ENCODE data around the gene MXD4.

MXD4 gene

GRCh38 chr4:2261853-2262144, at the start of gene MXD4:
MXD4 (minus strand) TSS chr4:2262109; CDS start chr4:2261980, 129 bp downstream.
- DNase-seq, result no peak

GRCh38 chr4:2306773-2307410, 45.0 kb upstream of the MXD4 start:
- no peak for DNase-seq

DNA sequence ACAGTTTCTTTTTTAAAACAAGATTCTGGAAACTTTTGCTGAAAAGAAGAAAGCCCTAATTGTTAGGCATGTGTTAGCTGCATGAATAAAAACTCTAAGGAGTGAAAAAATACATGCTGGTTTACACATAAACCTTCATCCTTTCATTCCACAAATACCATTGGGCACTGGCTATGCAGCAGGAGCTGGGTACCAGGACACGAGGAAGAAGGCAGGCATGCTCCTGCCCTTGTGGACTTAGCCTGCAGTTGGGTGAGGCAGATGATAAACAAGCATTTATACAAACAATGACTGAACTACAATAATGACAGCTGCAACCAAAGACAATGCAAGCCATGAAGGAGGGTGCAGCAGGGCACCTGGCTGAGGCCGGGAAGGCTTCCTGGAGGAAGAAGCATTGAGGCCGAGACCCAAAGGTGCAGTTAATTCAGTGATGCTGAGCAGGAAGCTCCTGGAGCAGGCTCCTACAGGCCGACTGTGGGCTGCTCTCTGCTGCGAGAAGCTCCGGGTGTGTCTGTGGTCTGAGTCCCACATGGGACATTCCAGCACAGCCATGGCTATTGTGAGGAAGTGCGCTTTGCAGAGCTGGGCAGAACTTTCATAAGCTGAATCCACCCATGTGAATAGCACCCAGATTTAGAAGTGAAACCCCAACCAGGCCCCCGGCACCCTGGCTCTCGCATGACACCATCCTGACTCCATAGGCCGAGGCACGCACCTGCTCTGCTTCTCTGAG, 44.0 kb upstream of the MXD4 start:
- DNase-seq, result peak; percentile 8

DNA sequence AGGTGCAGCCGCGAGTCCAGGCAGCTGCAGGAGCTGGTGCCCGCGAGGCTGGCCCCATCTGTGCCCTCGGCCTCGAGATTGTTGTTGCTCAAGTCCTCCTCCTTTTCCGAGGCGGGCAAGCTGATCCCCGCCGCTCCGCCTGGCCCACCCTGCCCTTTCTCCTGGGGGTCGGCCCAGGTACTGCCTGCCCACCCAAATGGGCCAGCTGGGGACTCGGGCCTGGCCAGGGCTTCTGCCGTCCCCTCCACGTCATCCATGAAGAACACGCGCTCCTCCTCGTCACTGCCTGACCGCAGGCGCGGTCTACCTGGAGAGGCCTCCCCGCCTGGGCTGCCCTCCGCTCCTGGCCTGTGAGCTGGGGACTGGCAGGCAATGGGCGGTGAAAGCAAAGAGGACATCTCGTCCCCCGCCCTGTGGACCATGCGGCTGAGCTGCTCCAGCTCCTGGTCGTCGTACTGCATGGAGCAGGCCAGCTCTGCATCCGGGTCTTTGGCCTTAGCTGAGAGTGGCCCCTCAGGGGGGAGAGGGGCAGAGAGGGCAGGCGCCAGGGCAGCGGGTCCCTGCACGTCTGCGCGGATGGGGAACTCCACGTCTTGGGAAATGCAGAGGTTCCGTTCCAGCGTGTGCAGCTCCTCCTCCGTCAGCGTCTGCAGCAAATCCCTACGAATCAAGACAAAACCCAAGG, 43.1 kb upstream of the MXD4 start:
- no peak for DNase-seq

DNA sequence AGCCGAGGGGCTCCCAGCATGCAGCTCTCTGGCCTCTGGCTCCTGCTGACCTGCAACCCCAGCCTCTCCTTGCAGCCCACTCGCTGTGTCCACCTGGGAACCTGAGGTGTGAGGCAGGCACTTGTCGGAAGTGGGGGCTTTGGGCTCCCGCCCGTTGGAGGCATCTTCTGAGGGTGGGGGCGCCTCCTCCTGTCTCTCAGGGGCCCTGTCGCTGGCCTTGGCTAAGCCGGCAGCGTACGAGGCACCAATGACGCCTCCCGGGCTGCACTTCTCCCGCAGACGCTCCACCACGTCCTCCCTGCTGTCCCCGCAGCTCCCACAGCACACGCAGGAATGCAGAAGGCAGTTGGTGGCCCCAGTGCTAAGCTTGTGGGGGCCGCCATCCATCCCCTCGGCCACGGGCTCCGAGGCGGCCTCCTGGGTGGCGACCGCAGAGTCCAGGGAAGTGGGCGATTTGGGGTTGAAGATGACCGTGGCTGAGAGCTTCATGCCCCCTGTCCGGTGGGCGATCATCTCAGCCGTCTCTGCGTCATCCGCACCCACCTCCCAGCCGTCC, 42.5 kb upstream of the MXD4 start:
- no peak for DNase-seq

GRCh38 chr4:2303686-2304320, 41.9 kb upstream of the MXD4 start:
- DNase-seq, result peak; percentile 69

DNA sequence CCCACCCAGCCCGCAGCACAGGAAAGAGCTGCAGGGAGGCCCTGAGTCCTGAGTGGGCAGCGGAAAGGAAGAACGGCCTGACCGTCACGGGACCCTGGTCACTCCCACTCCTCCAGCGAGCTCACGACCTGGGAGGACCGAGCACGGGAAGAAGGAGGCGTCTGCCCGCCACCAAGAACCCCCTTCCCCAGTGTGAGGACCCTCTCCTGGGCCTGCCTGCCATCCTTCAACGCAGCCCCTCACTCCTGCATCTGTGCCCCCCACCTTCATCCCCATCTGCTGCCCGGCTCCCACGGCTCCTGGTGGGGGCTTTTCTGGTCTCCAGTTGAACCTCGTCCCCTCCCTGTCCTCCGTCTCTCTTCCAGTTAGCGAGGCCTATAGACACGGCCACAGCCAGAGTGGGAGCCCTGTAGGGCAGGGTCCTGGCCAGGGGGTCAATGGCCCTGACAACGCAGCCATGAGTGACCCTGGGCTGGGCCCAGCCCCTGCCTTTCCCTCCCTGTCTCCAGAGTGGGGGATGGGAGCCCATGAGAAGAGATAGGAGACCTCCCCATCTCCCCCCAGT, 41.3 kb upstream of the MXD4 start:
- DNase-seq, result no peak

DNA sequence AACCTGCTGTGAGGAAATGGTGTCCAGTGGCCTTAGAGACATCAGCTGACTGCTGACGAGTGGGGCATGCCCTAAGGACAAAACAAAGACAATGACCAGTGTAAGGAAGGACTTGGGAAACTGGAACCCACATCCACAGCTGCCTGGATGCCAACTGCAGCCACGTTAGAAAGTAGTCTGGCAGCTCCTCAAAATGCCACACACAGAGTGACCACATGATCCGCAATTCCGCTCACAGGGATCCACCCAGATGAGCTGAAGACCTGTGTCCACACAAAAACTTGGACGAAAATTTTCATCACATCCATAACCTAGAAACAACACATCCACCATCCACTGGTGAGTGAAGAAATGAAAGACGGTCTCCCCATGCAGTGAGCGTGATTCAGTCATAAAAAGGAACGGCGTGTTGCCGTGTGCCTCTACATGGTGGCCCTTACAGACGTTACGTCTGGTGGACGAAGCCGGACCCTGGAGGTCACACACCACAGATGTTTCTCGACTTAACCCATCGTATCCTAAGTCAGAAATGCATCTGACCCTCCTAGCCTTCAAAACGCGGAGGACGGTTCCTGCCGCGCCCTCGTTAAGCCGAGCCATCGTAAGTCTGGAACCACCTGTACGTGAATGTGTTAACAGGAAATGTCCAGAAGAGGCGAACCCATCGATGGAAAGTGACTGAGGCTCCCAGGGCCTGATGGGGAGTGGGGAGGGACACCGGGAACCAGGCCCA, 40.6 kb upstream of the MXD4 start:
- no peak for DNase-seq

DNA sequence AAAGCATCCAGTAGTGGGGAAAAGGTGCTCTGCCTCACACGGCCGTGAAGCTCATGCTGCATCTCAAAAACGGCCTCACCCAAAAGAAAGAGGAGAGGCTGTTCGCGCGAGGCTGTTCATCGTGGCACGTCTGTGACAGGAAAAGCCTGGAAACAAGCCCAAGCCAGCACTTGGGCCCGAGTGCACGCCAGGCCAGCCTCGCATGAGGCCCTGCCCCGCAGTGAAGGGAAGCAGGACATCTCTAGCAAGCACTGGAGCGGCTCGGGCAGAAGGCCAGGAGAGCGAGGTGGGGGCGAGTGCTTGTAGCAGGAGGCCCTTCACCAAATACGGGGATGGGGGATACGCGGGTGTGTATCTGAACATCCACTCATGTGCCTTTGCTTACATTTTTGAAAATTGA, 39.9 kb upstream of the MXD4 start:
- no peak for DNase-seq

- no peak for DNase-seq
These were observed 39.3 kb upstream of the MXD4 start for GRCh38 chr4:2301225-2301642.

DNA sequence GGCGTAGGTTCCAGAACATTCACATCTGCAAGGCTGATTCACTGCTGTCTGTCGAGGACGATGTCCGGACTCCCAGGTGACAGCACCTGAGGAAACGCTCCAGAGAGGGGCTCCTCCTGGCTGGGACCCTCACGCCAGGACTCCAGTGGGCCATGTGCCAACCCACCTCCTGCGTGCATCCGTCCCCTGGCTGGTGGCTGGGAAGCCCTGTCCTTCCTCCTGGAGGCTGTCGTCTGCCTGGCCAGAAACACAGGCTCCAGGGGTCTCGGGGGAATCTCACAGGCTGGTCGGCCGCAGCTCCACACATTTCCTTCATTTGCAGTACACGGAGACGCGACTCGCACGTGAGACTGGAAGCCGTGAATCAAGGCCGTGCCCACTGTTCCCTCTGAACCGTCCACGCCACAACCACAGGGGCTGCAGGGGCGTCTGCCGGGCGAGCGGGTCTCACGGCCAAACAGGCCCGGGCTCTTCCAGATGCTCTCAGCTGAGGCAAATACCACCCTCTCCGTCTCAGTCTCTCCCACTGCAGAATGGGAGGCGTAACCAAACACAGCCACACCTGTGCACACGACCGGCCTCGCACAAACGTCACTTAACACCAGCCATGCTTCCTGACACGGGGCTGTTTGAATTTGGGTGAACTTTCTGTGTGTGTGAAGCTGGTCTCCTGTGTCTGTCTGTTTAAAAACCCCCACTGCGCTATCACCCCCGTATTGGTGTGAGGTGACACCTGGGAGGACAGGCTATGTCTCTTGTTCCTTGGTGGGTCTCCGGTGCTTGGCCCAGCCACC, 38.7 kb upstream of the MXD4 start:
- no peak for DNase-seq

- DNase-seq, result no peak
These were observed 37.9 kb upstream of the MXD4 start for GRCh38 chr4:2299794-2300193.

DNA sequence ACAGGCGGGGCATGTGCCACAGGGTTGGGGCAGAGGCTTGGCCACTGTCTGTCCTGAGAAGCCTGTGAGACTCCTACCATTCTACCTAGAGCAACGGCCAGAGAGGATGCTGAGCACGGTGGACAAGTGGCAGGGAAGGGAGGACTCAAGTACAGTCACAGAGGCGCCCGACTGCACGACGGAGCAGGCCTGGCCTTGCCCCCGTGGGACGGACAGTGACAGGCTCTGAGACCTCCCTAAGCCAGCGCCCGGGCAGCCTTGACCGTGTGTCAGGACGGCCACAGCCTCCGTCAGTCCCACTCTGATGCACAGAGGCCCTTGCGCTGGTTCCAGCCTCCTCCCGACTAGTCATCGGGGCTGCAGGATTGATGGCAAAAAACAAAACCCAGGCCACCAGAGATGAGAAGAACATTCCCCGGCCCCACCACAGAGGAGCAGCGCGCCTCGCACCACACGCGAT, 36.7 kb upstream of the MXD4 start:
- no peak for DNase-seq

- DNase-seq, result no peak
These were observed 36.0 kb upstream of the MXD4 start for GRCh38 chr4:2297606-2298531.

GRCh38 chr4:2296631-2297601, 35.0 kb upstream of the MXD4 start:
- no peak for DNase-seq

GRCh38 chr4:2295900-2296442, 34.1 kb upstream of the MXD4 start:
- DNase-seq, result no peak

- no peak for DNase-seq
These were observed 33.6 kb upstream of the MXD4 start for GRCh38 chr4:2295500-2295899.

GRCh38 chr4:2292646-2293108, 30.8 kb upstream of the MXD4 start:
- no peak for DNase-seq
